Adrenal gland (tissue), 5 donors: Measurements from ENCODE around the gene PARD3B.

Experiments used
- POLR2A ChIP-seq, 2 donors: fragments of 450-650 bp; IDR thresholded peaks; one replicate each; pipeline ENCODE4 v1.6.1; 2017; ENCODE audit warnings: antibody characterized with exemption in 2 of 2, mild to moderate bottlenecking in 2 of 2, moderate library complexity in 1 of 2
- TF ChIP-seq, protein P1 (sequence below), 6 experiments: fragments of 450-650 bp in 4 of 6; fragments of 200-600 bp in 2 of 6; sonication (generic) in 1 of 6; IDR thresholded peaks; 1 replicate in 5 of 6; 2 replicates in 1 of 6; pipeline versions ENCODE4 v1.5.1 to v1.8.0; 2016 to 2021; ENCODE audit warnings: antibody characterized with exemption in 6 of 6, mild to moderate bottlenecking in 2 of 6, moderate library complexity in 1 of 6
- donor health status: DM: no; HTN: no; CAD: no.

DNA sequence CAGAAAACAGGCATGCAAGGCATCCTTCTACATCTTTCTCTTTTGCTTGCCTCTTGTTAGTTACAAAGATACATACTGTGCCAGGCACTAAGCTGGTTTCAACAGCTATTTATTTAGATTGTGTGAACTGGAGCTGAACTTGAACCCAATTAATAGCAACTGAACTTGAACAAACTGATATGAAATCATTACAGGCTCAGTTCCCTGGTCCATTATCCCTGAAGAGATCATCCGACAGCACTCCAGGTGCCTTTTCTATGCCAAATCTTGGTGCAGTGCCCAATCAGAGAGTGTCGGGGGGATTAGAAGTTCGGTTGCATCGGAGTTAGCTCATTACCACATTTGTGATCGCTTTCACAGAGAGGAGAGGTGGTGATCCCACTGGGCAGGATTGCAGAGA is 477.6 kb downstream of the PARD3B start:
- no peak for TF ChIP-seq POLR2A (IDR thresholded peaks at IDR 0.05)
- TF ChIP-seq, protein P1, sequence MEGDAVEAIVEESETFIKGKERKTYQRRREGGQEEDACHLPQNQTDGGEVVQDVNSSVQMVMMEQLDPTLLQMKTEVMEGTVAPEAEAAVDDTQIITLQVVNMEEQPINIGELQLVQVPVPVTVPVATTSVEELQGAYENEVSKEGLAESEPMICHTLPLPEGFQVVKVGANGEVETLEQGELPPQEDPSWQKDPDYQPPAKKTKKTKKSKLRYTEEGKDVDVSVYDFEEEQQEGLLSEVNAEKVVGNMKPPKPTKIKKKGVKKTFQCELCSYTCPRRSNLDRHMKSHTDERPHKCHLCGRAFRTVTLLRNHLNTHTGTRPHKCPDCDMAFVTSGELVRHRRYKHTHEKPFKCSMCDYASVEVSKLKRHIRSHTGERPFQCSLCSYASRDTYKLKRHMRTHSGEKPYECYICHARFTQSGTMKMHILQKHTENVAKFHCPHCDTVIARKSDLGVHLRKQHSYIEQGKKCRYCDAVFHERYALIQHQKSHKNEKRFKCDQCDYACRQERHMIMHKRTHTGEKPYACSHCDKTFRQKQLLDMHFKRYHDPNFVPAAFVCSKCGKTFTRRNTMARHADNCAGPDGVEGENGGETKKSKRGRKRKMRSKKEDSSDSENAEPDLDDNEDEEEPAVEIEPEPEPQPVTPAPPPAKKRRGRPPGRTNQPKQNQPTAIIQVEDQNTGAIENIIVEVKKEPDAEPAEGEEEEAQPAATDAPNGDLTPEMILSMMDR (IDR thresholded peaks at IDR 0.05): no peak
